MM.1S (cell line): ENCODE data around the gene ZNF236.

Source experiments
- DNase-seq: peaks from one replicate; pipeline ENCODE4 v3.0.0-alpha.2; 2015
- H2AFZ ChIP-seq: fragments of 300-600 bp; sonication (generic); 2 replicates; pipeline ENCODE4 v1.6.0; 2016; ENCODE audit warnings: antibody characterized with exemption, low read length
- H3F3A ChIP-seq: fragments of 300-600 bp; sonication (generic); 2 replicates; pipeline ENCODE4 v1.6.1; 2016; ENCODE audit warnings: mild to moderate bottlenecking, antibody characterized with exemption, low read length, moderate library complexity, mixed read lengths; ENCODE audit not compliant: insufficient read depth
- H3K27ac ChIP-seq: fragments of 300-600 bp; sonication (generic); 2 replicates; pipeline ENCODE4 v1.5.1; 2016; ENCODE audit warnings: mild to moderate bottlenecking, low read length
- H3K27me3 ChIP-seq: fragments of 300-600 bp; sonication (generic); replicated peaks from 2 replicates; pipeline ENCODE4 v1.6.0; 2016; ENCODE audit warnings: low read length; ENCODE audit not compliant: insufficient read depth
- H3K36me3 ChIP-seq: fragments of 300-600 bp; sonication (generic); replicated peaks from 2 replicates; pipeline ENCODE4 v1.6.1; 2016; ENCODE audit warnings: mild to moderate bottlenecking, low read length, mixed read lengths; ENCODE audit not compliant: insufficient read depth
- H3K4me1 ChIP-seq: fragments of 300-600 bp; sonication (generic); 2 replicates; pipeline ENCODE4 v1.6.1; 2016; ENCODE audit warnings: low read length, mixed read lengths
- H3K4me2 ChIP-seq: fragments of 300-600 bp; sonication (generic); 2 replicates; pipeline ENCODE4 v1.6.0; 2016; ENCODE audit warnings: low read depth, low read length
- H3K4me3 ChIP-seq: fragments of 300-600 bp; sonication (generic); 2 replicates; pipeline ENCODE4 v1.5.1; 2016; ENCODE audit warnings: low read length, mixed read lengths
- H3K79me2 ChIP-seq: fragments of 300-600 bp; sonication (generic); 2 replicates; pipeline ENCODE4 v1.6.1; 2016; ENCODE audit warnings: mixed run types, low read length, mixed read lengths
- H3K9ac ChIP-seq: fragments of 300-600 bp; sonication (generic); 2 replicates; pipeline ENCODE4 v1.6.1; 2016; ENCODE audit warnings: low read length, mixed read lengths
- H3K9me2 ChIP-seq: fragments of 300-600 bp; sonication (generic); replicated peaks from 2 replicates; pipeline ENCODE4 v1.6.1; 2016; ENCODE audit warnings: mild to moderate bottlenecking, low read length, mixed read lengths; ENCODE audit not compliant: insufficient read depth
- H3K9me3 ChIP-seq: fragments of 300-600 bp; sonication (generic); replicated peaks from 2 replicates; pipeline ENCODE4 v1.6.1; 2016; ENCODE audit warnings: mild to moderate bottlenecking, low read length, mixed read lengths; ENCODE audit not compliant: insufficient read depth
- H4K20me1 ChIP-seq: fragments of 300-600 bp; sonication (generic); 2 replicates; pipeline ENCODE4 v1.6.1; 2016; ENCODE audit warnings: mild to moderate bottlenecking, low read length, moderate library complexity, mixed read lengths; ENCODE audit not compliant: insufficient read depth
- CTCF ChIP-seq: fragments of 300-600 bp; sonication (generic); IDR thresholded peaks from 2 replicates; pipeline ENCODE4 v1.5.1; 2016; ENCODE audit warnings: antibody characterized with exemption, low read length, mixed read lengths
- EZH2 ChIP-seq: fragments of 300-600 bp; sonication (generic); optimal IDR thresholded peaks from 2 replicates; pipeline ENCODE3; 2017; ENCODE audit warnings: low read depth, mild to moderate bottlenecking, antibody characterized with exemption, low read length, mixed read lengths
- EZH2phosphoT487 ChIP-seq: fragments of 300-600 bp; sonication (generic); IDR thresholded peaks from 2 replicates; pipeline ENCODE4 v1.6.1; 2018; ENCODE audit warnings: antibody characterized with exemption, low read length

ZNF236 gene

GRCh38 chr18:76967721-76968472 lies 145.5 kb downstream of the ZNF236 start:
- Histone ChIP-seq H3K27me3 (no peaks in the 10 kb centered on the region), H2AFZ (no peak overlapping the region), H3K36me3 (no peaks in the 10 kb centered on the region), H3K4me1 (peaks cover 7% of the 10 kb centered on the region; the same call in 1 of the 2 replicates), H3K4me2 (no peak overlapping the region), H3K9me2 (no peaks in the 10 kb centered on the region), H3K9me3 (no peaks in the 10 kb centered on the region), H3K27ac (no peak overlapping the region), H3K4me3 (no peak overlapping the region), H3F3A (peaks cover 13% of the 10 kb centered on the region; the same call in 1 of the 2 replicates), H3K79me2 (peaks cover 12% of the 10 kb centered on the region), H3K9ac (no peak overlapping the region), H4K20me1 (no peaks in the 10 kb centered on the region)
- no peak for DNase-seq
- TF ChIP-seq EZH2 (no peak), EZH2phosphoT487 (no peak), CTCF (no peak)

GRCh38 chr18:76970770-76971559 lies 148.6 kb downstream of the ZNF236 start:
- Histone ChIP-seq H3K9ac (no peak overlapping the region), H3K27ac (no peak overlapping the region), H4K20me1 (no peaks in the 10 kb centered on the region), H2AFZ (no peak overlapping the region), H3K9me2 (no peaks in the 10 kb centered on the region), H3K4me1 (no peaks in the 10 kb centered on the region), H3K4me2 (no peak overlapping the region), H3K27me3 (no peaks in the 10 kb centered on the region), H3F3A (no peaks in the 10 kb centered on the region), H3K9me3 (no peaks in the 10 kb centered on the region), H3K4me3 (no peak overlapping the region), H3K36me3 (no peaks in the 10 kb centered on the region), H3K79me2 (peaks cover 12% of the 10 kb centered on the region)
- no peak for TF ChIP-seq CTCF
- TF ChIP-seq EZH2, result no peak
- TF ChIP-seq EZH2phosphoT487, result no peak
- no peak for DNase-seq

- no peak overlapping the region for H3K4me2 ChIP-seq
- H3K27ac ChIP-seq, result no peak overlapping the region
- H3K4me1 ChIP-seq, result no peaks in the 10 kb centered on the region
- H3K9ac ChIP-seq, result no peak overlapping the region
- H3K36me3 ChIP-seq, result no peaks in the 10 kb centered on the region
- H3K9me2 ChIP-seq, result no peaks in the 10 kb centered on the region
- H3K79me2 ChIP-seq, result peaks cover 3% of the 10 kb centered on the region; the same call in 1 of the 2 replicates
- TF ChIP-seq EZH2phosphoT487, result no peak
- no peak for TF ChIP-seq CTCF
- TF ChIP-seq EZH2, result no peak
- no peaks in the 10 kb centered on the region for H3K27me3 ChIP-seq
- no peak for DNase-seq
- H3F3A ChIP-seq, result no peaks in the 10 kb centered on the region
- no peak overlapping the region for H2AFZ ChIP-seq
- H4K20me1 ChIP-seq, result no peaks in the 10 kb centered on the region
- no peak overlapping the region for H3K4me3 ChIP-seq
- H3K9me3 ChIP-seq, result no peaks in the 10 kb centered on the region
Observed at GRCh38 chr18:76972241-76972640, 149.9 kb downstream of the ZNF236 start.
